A549 treated with AZD2906 at 1 μM for 4 hours (cell line): ENCODE measurements around the gene TELO2. TPM values are rescaled to one million over a fixed set of nuclear protein-coding genes. Genes with fewer than 3 reads are reported as not detected.

Source experiments
- total RNA-seq: library from RNA; stranded (reverse); fragments of 200-300 nt; extraction: Qiagen RNA extraction; gene quantifications from 5 replicates; pipeline ENCODE4 v1.2.3, GENCODE V29; 2022

The TELO2 gene
- 25.9 to 42.3 TPM (median 36.3 TPM) in 5 replicates for total RNA-seq

GRCh38 chr16:1492923-1493745 is at the start of gene TELO2:
Gene TELO2, plus strand, starts transcription at chr16:1493360. Its CDS starts 922 bp downstream, at chr16:1494282.

DNA sequence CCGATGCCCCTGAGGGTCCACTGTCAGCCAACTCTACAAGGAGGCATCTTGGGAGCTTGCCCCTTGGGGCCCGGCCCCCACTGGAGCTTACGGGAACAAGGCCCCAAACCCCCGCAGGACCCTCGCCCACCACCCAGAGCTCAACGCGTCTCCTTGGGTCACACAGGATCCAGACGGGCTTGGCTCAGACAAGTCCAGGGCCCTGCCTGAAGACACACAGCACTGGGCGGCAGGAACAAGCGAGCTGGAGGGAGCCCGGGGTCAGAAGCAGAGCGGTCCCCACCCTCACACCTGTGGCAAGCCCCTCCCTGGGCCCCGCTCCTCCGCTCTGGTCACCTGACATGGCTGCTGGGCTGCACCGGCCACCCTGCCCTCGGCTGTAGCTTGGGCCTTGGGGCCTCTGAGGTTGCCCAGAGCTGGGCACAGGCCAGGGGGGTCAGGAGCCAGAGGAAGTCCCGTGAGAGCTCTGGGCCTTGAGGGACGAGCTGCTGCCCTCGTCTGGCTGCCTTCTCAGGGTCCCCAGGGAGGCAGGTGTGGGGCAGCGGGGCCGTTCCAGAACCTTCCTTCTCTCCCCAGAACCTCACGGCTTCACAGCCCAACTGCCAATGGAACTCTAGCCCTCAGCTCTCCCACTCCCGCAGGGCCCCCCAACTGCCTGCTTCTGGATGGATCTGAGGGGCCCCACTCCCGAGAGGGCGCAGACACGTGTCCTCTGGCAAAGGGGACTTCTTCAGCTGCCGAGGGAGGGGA is 49.0 kb upstream of the TELO2 start, which contains the start of gene CCDC154:
CCDC154 (minus strand) TSS at position 577 of the 750 bp plus-strand sequence; CDS start at position 343, 234 bp downstream.

DNA sequence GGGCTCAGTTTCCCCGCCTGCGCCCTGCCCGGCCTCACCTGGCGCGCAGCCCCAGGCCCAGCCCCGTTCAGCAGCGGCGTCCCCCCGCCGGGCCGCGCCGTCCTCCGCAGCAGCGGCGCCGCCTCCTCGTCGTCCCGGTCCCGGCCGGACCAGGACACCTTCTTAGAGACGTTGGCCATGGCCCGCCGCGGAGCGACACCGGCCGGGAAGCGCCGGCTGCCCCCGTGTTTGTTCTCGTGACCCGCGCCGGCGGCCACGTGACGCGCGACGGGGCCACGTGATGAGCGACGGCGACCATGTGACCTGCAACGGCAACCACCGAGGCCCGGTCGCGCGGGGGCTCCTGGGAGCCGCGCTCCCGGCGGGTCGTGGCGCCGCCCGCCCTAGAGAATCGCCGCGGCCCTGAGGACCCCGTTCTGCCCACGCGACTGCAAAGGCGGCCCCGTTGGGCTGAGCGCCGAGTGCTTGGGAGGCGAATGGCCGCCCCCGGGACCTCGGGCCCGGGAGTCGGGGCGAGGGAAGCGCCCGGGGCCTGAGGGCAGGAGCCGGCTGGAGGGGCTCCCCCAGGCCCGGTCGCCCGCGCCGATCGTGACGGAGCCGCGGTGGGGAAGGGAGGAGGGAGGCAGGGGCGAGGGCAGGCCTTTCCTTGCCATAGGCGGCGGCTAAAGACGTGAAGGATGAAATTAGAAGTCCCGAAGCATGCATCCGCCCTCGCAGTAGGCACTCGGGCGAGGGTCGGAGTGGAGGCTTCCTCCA is 18.2 kb upstream of the TELO2 start, which contains the start of gene CLCN7:
CLCN7 (minus strand) TSS at position 233 of the 756 bp plus-strand sequence; CDS start at position 179, 54 bp downstream.

DNA sequence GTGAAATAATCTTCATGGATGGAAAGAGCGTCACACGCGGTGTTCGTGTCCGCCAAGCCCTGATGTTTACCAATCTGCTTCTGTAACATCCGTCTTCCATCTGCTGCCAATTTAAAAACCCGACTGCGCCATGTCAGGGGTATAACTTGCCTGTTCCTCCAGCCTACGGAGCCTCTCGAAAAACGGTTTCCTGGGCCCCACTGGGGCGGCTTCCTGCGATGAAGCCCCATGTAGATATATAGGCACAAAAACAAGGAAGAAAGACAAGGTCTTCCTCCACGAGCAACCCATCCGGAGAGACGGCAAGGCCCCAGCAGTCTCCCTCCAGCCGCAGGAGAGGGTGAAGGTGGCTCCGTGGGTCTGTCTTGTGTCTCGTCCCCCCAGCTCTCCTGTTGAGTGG is 4.5 kb upstream of the TELO2 start, which contains the start of gene PTX4:
PTX4 (minus strand) TSS at position 326 of the 400 bp plus-strand sequence; CDS start at position 291, 35 bp downstream.

DNA sequence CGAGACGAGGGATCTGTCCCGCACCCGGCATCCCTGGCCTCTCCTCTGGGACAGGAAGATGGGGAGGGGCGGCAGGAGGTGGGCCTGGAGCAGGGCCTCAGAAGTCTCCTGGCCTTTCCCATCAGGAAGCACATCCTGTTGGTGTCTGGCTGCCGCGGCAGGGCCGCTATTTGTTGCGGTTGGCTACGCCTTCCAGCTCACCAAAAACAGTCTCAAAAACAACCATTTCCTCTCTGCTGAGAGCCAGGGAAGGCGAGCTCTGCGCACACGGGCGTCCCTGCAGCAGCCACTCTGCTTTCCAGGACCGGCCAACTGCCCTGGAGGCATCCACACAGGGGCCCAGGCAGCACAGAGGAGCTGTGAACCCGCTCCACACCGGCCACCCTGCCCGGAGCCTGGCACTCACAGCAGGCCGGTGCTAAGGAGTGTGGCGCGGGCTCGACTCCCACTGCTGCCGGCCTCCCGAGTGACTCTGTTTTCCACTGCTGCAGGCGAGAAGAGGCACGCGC is 40.3 kb downstream of the TELO2 start, which contains the start of gene TMEM204:
TMEM204 (plus strand) TSS at position 224 of the 509 bp plus-strand sequence. CDS start 610 bp downstream, outside the sequence.

Other genes starting within 250 kb of the TELO2 start
- not detected in 5 replicates for gene TPSD1, start 237.3 kb upstream of the TELO2 start, total RNA-seq
- gene UBE2I, start 183.7 kb upstream of the TELO2 start, total RNA-seq = 148 to 182 TPM (median 160 TPM) in 5 replicates
- 0.69 to 1.4 TPM (median 0.95 TPM) in 5 replicates for gene BAIAP3, start 159.7 kb upstream of the TELO2 start, total RNA-seq
- 54.8 to 98.7 TPM (median 96.4 TPM) in 5 replicates for gene TSR3, start 141.5 kb upstream of the TELO2 start, total RNA-seq
- 23.0 to 38.6 TPM (median 34.7 TPM) in 5 replicates for gene GNPTG, start 141.4 kb upstream of the TELO2 start, total RNA-seq
- 14.9 to 25.3 TPM (median 24.1 TPM) in 5 replicates for gene UNKL, start 78.7 kb upstream of the TELO2 start, total RNA-seq
- 32.7 to 37.9 TPM (median 35.6 TPM) in 5 replicates for gene UQCC4, start 72.6 kb upstream of the TELO2 start, total RNA-seq
- gene PERCC1, start 62.3 kb upstream of the TELO2 start, total RNA-seq = not detected in 5 replicates
- gene CCDC154, start 48.8 kb upstream of the TELO2 start, total RNA-seq = 0.07 to 0.36 TPM (median 0.18 TPM) in 5 replicates
- gene CLCN7, start 18.3 kb upstream of the TELO2 start, total RNA-seq = 61.5 to 77.6 TPM (median 71.6 TPM) in 5 replicates
- gene PTX4, start 4.4 kb upstream of the TELO2 start, total RNA-seq = 0.03 TPM in 1 of 5 replicates, not detected in the others
- 0.08 to 0.11 TPM (median 0.09 TPM) in 4 of 5 replicates, not detected in the other for gene TMEM204, start 40.3 kb downstream of the TELO2 start, total RNA-seq
- gene IFT140, start 118.7 kb downstream of the TELO2 start, total RNA-seq = 7.5 to 9.6 TPM (median 8.9 TPM) in 5 replicates
- gene CRAMP1, start 119.0 kb downstream of the TELO2 start, total RNA-seq = 12.9 to 15.9 TPM (median 14.6 TPM) in 5 replicates
- 159 to 225 TPM (median 167 TPM) in 5 replicates for gene JPT2, start 184.9 kb downstream of the TELO2 start, total RNA-seq
- gene MAPK8IP3, start 212.8 kb downstream of the TELO2 start, total RNA-seq = 33.2 to 65.4 TPM (median 50.0 TPM) in 5 replicates